Prostate gland (tissue), 2 donors: ENCODE results near the gene ANKRD30A. TPM values are rescaled to one million over a fixed set of nuclear protein-coding genes. Genes with fewer than 3 reads are reported as not detected.
"Not testable (repeated sequence)": the region's sequence is repeated elsewhere in the genome, so short reads cannot be mapped to it uniquely, and the experiment has no call there.

Experiments used
- DNase-seq: peaks from one replicate; pipeline ENCODE4 v3.0.0-alpha.2; 2019; ENCODE audit warnings: low spot score
- H3K27ac ChIP-seq, 2 donors: fragments of 200-600 bp; sonication (generic); 2 replicates each; pipeline ENCODE4 v1.5.1; 2017 to 2019
- H3K27me3 ChIP-seq: fragments of 200-600 bp; sonication (generic); replicated peaks from 2 replicates; pipeline ENCODE4 v1.5.1; 2019; ENCODE audit not compliant: insufficient read depth
- H3K36me3 ChIP-seq, 2 donors: fragments of 200-600 bp; sonication (generic); 1 replicate in 1 of 2; 2 replicates in 1 of 2; pipeline versions ENCODE4 v1.5.1 to v1.8.1; 2017 to 2019
- H3K4me1 ChIP-seq: fragments of 200-600 bp; sonication (generic); replicated peaks from 2 replicates; pipeline ENCODE4 v1.5.1; 2019
- H3K4me3 ChIP-seq, 2 donors: fragments of 200-600 bp; sonication (generic); 2 replicates each; pipeline ENCODE4 v1.5.1; 2017 to 2019
- H3K9me3 ChIP-seq: fragments of 200-600 bp; sonication (generic); 2 replicates; pipeline ENCODE4 v1.5.1; 2017
- POLR2A ChIP-seq: fragments of 450-650 bp; IDR thresholded peaks from one replicate; pipeline ENCODE4 v1.6.1; 2016; ENCODE audit warnings: antibody characterized with exemption, mild to moderate bottlenecking
- POLR2AphosphoS5 ChIP-seq: sonication (generic); formaldehyde crosslinking; IDR thresholded peaks from one replicate; pipeline ENCODE4 v1.6.1; 2017; ENCODE audit warnings: antibody characterized with exemption
- WGBS: methylation state at CpG from one replicate; pipeline ENCODE4 v1.1.5; 2018; 5-methylcytosine and 5-hydroxymethylcytosine counted together
- intact Hi-C: fragments of 100-400 bp; cut with DNase I; formaldehyde crosslinking; loops from one replicate; pipeline ENCODE4 v1.14.2; 2022
- total RNA-seq, 2 donors: library from RNA; depleted of rRNA; stranded (reverse); fragments of >200 nt; gene quantifications; one replicate each; pipeline ENCODE4 v1.1.0, GENCODE V29; 2016
- TF ChIP-seq, protein P1 (sequence below), 4 experiments: fragments of 200-600 bp in 2 of 4; fragments of 450-650 bp in 2 of 4; sonication (generic) in 2 of 4; IDR thresholded peaks; 1 replicate in 3 of 4; 2 replicates in 1 of 4; pipeline ENCODE4 v1.5.1; 2016 to 2019; ENCODE audit warnings: antibody characterized with exemption in 4 of 4, mild to moderate bottlenecking in 2 of 4, moderate library complexity in 2 of 4

The ANKRD30A gene
- total RNA-seq, 2 donors from 2014 or later, result 1.5 TPM; not detected in 1

DNA sequence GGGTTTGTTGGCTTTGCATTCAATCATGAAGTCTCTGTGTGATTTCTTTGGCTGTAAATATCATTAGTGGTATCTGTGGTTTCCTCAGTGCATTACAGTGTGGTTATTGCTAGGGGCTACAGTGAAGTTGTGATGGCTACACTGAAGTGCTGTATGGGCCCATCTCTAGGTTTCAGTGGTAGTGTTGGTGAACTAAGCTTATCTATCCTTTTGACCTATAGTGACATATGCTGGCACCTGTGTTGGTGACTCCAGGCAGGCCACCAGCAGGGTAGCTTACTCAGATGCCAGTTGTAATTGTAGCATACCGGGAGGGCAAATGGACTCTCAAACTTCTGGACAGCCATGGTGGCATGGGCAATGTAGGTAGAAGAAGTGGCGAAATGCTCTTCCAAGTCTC is 219.0 kb downstream of the ANKRD30A start:
- no peak for DNase-seq
- H3K27me3 ChIP-seq, result no peaks in the 10 kb centered on the region
- intact Hi-C loops, result no loop called here
- H3K4me3 ChIP-seq, result no peak overlapping the region
- 96% methylated on average over 2 of the region's 2 CpGs for WGBS
- H3K36me3 ChIP-seq, result no peaks in the 10 kb centered on the region
- H3K4me1 ChIP-seq, result no peaks in the 10 kb centered on the region
- TF ChIP-seq POLR2AphosphoS5 (no peak), POLR2A (no peak)
- TF ChIP-seq, protein P1, sequence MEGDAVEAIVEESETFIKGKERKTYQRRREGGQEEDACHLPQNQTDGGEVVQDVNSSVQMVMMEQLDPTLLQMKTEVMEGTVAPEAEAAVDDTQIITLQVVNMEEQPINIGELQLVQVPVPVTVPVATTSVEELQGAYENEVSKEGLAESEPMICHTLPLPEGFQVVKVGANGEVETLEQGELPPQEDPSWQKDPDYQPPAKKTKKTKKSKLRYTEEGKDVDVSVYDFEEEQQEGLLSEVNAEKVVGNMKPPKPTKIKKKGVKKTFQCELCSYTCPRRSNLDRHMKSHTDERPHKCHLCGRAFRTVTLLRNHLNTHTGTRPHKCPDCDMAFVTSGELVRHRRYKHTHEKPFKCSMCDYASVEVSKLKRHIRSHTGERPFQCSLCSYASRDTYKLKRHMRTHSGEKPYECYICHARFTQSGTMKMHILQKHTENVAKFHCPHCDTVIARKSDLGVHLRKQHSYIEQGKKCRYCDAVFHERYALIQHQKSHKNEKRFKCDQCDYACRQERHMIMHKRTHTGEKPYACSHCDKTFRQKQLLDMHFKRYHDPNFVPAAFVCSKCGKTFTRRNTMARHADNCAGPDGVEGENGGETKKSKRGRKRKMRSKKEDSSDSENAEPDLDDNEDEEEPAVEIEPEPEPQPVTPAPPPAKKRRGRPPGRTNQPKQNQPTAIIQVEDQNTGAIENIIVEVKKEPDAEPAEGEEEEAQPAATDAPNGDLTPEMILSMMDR (IDR thresholded peaks at IDR 0.05), result no peak
- no peaks in the 10 kb centered on the region for H3K9me3 ChIP-seq
- no peak overlapping the region for H3K27ac ChIP-seq

DNA sequence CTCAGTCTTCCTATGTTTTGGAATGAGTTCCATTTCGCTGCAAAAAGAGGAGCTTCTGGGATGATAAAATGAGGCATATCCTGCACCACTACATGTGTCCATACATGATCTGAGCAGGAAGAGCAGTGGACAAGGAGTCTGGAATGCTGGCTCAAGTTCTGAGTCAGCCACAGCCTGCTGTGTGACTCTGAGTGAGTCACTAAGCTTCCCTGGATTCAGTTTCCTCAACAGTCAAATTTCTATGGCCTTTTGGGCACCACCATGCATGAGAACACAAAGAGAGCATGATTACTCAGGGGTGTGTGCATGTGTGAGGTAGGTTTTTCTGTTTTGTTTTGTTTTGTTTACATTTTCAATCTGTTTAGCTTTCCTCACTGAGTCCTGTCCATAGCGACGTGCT is 254.6 kb downstream of the ANKRD30A start:
- H3K27ac ChIP-seq, result no peak overlapping the region
- no peak for DNase-seq
- H3K36me3 ChIP-seq, result no peaks in the 10 kb centered on the region
- TF ChIP-seq, protein P1 (IDR thresholded peaks at IDR 0.05), result no peak
- TF ChIP-seq POLR2AphosphoS5, result no peak
- H3K27me3 ChIP-seq, result no peaks in the 10 kb centered on the region
- no peaks in the 10 kb centered on the region for H3K4me1 ChIP-seq
- 81% methylated on average over 3 of the region's 3 CpGs for WGBS
- intact Hi-C loops, result no loop called here
- H3K9me3 ChIP-seq, result no peaks in the 10 kb centered on the region
- H3K4me3 ChIP-seq, result no peak overlapping the region

DNA sequence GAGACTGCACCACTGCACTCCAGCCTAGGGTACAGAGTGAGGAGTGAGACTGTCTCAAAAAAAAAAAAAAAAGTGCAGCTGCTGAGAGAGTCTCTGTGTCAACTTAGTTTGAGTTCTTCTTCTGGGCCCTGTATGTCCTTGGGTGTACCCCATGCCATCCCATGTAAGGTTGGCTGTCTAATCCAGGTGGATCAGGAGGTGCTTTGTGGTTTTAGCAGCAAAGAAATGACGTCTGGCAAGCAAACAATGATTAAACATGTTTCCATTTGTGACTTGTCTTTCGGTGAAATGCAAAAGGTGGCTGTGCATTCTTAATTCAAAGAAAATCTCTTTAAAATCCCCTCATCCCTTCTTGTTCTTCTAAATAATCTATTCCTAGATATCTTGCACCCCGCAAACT is 255.9 kb downstream of the ANKRD30A start:
- H3K36me3 ChIP-seq, result no peaks in the 10 kb centered on the region
- H3K4me1 ChIP-seq, result no peaks in the 10 kb centered on the region
- WGBS, result 76% methylated on average over 3 of the region's 3 CpGs
- no peaks in the 10 kb centered on the region for H3K27me3 ChIP-seq
- H3K9me3 ChIP-seq, result no peaks in the 10 kb centered on the region
- H3K27ac ChIP-seq, result no peak overlapping the region
- H3K4me3 ChIP-seq, result no peak overlapping the region
- TF ChIP-seq POLR2AphosphoS5 (no peak), POLR2A (no peak)
- TF ChIP-seq, protein P1 (IDR thresholded peaks at IDR 0.05), result no peak
- intact Hi-C loops, result no loop called here
- no peak for DNase-seq

DNA sequence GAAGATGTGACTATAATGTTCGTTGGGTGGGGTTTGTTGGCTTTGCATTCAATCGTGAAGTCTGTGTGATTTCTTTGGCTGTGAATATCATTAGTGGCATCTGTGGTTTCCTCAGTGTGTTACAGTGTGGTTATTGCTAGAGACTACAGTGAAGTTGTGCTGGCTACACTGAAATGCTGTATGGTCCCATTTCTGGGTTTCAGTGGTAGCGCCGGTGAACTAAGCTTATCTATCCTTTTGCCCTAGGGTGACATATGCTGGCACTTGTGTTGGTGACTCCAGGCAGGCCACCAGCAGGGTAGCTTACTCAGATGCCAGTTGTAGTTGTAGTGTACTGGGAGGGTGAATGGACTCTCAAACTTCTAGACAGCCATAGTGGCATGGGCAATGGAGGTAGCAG is 259.5 kb downstream of the ANKRD30A start:
- intact Hi-C loops, result no loop called here
- no peak for DNase-seq
- Histone ChIP-seq H3K4me1 (no peaks in the 10 kb centered on the region), H3K4me3 (no peak overlapping the region), H3K27ac (no peak overlapping the region), H3K36me3 (no peaks in the 10 kb centered on the region), H3K9me3 (no peaks in the 10 kb centered on the region), H3K27me3 (no peaks in the 10 kb centered on the region)
- WGBS, result 85% methylated on average over 4 of the region's 4 CpGs
- TF ChIP-seq POLR2A, result no peak
- TF ChIP-seq, protein P1 (IDR thresholded peaks at IDR 0.05), result no peak
- TF ChIP-seq POLR2AphosphoS5, result no peak

DNA sequence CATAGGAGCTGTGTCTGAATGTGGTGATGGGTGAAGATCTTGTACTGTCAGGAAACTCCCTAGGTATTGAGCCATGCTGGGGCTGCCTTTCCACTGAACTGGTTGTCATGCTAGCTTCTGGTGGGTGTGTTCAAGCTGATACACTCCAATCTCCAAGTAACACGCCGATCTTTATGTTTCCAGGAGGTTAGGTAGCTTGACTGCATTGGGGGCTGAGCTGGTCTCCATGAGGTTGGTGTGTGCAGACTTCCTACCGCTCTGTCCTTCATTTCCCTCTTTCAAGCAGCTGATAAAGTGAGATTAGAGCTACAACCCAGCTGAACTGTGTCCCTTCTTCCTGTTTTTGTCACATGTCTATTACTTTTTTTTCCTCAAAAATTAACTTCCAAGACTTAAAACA is 265.5 kb downstream of the ANKRD30A start:
- intact Hi-C loops, result no loop called here
- no peaks in the 10 kb centered on the region for H3K4me1 ChIP-seq

DNA sequence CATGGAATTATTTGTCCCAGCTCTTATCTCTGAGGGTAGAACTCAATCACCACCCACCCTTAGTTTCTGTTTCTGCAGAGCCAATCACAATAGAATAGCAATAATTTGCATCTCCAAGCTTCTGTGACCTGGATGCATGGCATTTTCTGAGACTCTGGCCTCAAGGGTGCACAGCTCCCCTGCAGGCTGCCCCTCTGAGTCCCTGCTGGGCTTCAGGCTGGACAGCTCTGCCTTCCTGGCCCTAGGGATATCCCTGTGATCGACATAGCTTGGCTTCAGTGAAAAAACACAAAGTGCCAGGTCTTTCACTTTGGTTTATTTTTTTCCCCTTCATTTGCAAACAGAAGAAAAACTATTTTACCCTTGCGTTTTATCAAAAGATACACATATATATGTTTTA is 275.4 kb downstream of the ANKRD30A start:
- DNase-seq, H3K4me1 ChIP-seq, H3K27me3 ChIP-seq, H3K36me3 ChIP-seq, H3K9me3 ChIP-seq, intact Hi-C loops, H3K27ac ChIP-seq, H3K4me3 ChIP-seq: not testable (repeated sequence)
- WGBS, result 73% methylated on average over 2 of the region's 2 CpGs

More for the DNA sequence above, 265.5 kb downstream of the ANKRD30A start:
- Histone ChIP-seq H3K27me3 (no peaks in the 10 kb centered on the region), H3K4me3 (no peak overlapping the region), H3K36me3 (no peaks in the 10 kb centered on the region), H3K9me3 (no peaks in the 10 kb centered on the region), H3K27ac (no peak overlapping the region)
- no peak for DNase-seq
- WGBS, result 81% methylated on average over 3 of the region's 3 CpGs
- TF ChIP-seq POLR2A, result no peak
- no peak for TF ChIP-seq POLR2AphosphoS5
- TF ChIP-seq, protein P1 (IDR thresholded peaks at IDR 0.05), result no peak
